HepG2 (cell line): Measurements from ENCODE around the gene NUDT9. TPM values are rescaled to one million over a fixed set of nuclear protein-coding genes. Genes with fewer than 3 reads are reported as not detected.
A peak's percentile ranks its signal among the peaks of the same experiment; 100 is the strongest.

Experiments used
- GPN1 ChIP-seq: sonication (generic); formaldehyde crosslinking; IDR thresholded peaks from 2 replicates; pipeline ENCODE4 v1.5.1; 2020; ENCODE audit warnings: missing genetic modification reagents, borderline replicate concordance
- KAT8 ChIP-seq: IDR thresholded peaks from 2 replicates; pipeline ENCODE4 v1.6.1; 2016; ENCODE audit warnings: missing genetic modification reagents, missing compliant biosample characterization
- KDM5A ChIP-seq: fragments of 200-600 bp; sonication (generic); IDR thresholded peaks from 2 replicates; pipeline ENCODE4 v1.7.0; 2018; ENCODE audit warnings: antibody characterized with exemption, mild to moderate bottlenecking, low read length, borderline replicate concordance
- MED8 ChIP-seq: sonication (generic); formaldehyde crosslinking; IDR thresholded peaks from 2 replicates; pipeline ENCODE4 v1.8.1; 2023; ENCODE audit warnings: mild to moderate bottlenecking, missing genetic modification reagents; ENCODE audit not compliant: insufficient replicate concordance
- MYC ChIP-seq: sonication (generic); formaldehyde crosslinking; IDR thresholded peaks from 2 replicates; pipeline ENCODE4 v1.9.0; 2021; ENCODE audit warnings: missing genetic modification reagents, borderline replicate concordance
- NFKBIZ ChIP-seq: IDR thresholded peaks from 2 replicates; pipeline ENCODE4 v1.6.1; 2018; ENCODE audit warnings: missing genetic modification reagents, missing compliant biosample characterization
- SIX1 ChIP-seq: sonication (generic); formaldehyde crosslinking; IDR thresholded peaks from 2 replicates; pipeline ENCODE4 v1.4.0; 2020; ENCODE audit warnings: missing genetic modification reagents, borderline replicate concordance
- SKI ChIP-seq: fragments of 450-650 bp; IDR thresholded peaks from one replicate; pipeline ENCODE4 v1.6.1; 2018; ENCODE audit warnings: mild to moderate bottlenecking; ENCODE audit not compliant: partially characterized antibody
- TP53 ChIP-seq: sonication (generic); formaldehyde crosslinking; conservative IDR thresholded peaks from 2 replicates; pipeline ENCODE4 v1.4.0; 2020; ENCODE audit warnings: missing genetic modification reagents
- ZNF367 ChIP-seq: sonication (generic); formaldehyde crosslinking; IDR thresholded peaks from 2 replicates; pipeline ENCODE4 v1.4.0; 2020; ENCODE audit warnings: missing genetic modification reagents, borderline replicate concordance
- ZNF460 ChIP-seq: sonication (generic); formaldehyde crosslinking; IDR thresholded peaks from 2 replicates; pipeline ENCODE4 v1.5.1; 2020; ENCODE audit warnings: missing genetic modification reagents, mild to moderate bottlenecking, borderline replicate concordance
- ZNF550 ChIP-seq: sonication (generic); formaldehyde crosslinking; IDR thresholded peaks from 2 replicates; pipeline ENCODE4 v1.4.0; 2020; ENCODE audit warnings: mild to moderate bottlenecking, missing genetic modification reagents, borderline replicate concordance
- ZNF556 ChIP-seq: sonication (generic); formaldehyde crosslinking; IDR thresholded peaks from 2 replicates; pipeline ENCODE4 v1.4.0; 2020; ENCODE audit warnings: mild to moderate bottlenecking, missing genetic modification reagents, borderline replicate concordance
- polyA plus RNA-seq, 8 experiments: library from polyadenylated mRNA; depleted of rRNA in 3 of 8; stranded (reverse) in 7 of 8; unstranded in 1 of 8; fragments of >200 nt; fragmentation: Illumina TruSeq in 4 of 8; extraction: Trizol in 4 of 8; gene quantifications; 2 replicates each; pipeline versions ENCODE4 v1.2.1 to v1.2.3, GENCODE V29; 2011 to 2016; ENCODE audit warnings: low read depth in 4 of 8, missing spikeins in 1 of 8, mixed read lengths in 1 of 8; ENCODE audit not compliant: insufficient read depth in 1 of 8
- total RNA-seq, 5 experiments: library from RNA; depleted of rRNA; stranded (reverse); fragments of >200 nt; fragmentation: Illumina TruSeq; extraction: Trizol; gene quantifications; 2 replicates each; pipeline ENCODE4 v1.2.3, GENCODE V29; 2016; ENCODE audit warnings: low read depth in 1 of 5
- TF ChIP-seq, protein P1 (sequence below): sonication (generic); formaldehyde crosslinking; IDR thresholded peaks from 2 replicates; pipeline ENCODE4 v1.5.0; 2020; ENCODE audit warnings: missing genetic modification reagents, mild to moderate bottlenecking, borderline replicate concordance
- TF ChIP-seq, protein P2 (sequence below): IDR thresholded peaks from 2 replicates; pipeline ENCODE4 v1.6.1; 2012; ENCODE audit warnings: low read depth, low read length, improper control_type of control experiment
- TF ChIP-seq, protein P3 (sequence below): sonication (generic); formaldehyde crosslinking; IDR thresholded peaks from 2 replicates; pipeline ENCODE4 v1.4.0; 2020; ENCODE audit warnings: missing genetic modification reagents
- TF ChIP-seq, protein P4 (sequence below): sonication (generic); formaldehyde crosslinking; IDR thresholded peaks from 2 replicates; pipeline ENCODE4 v1.8.1; 2023; ENCODE audit warnings: mild to moderate bottlenecking, moderate library complexity, missing genetic modification reagents

Gene NUDT9
- total and polyA plus RNA-seq, 2 of the 13 experiments (the other 11 are each of a cell fraction or from before 2014, with no cell fraction given), result 10.4 to 12.3 TPM

DNA sequence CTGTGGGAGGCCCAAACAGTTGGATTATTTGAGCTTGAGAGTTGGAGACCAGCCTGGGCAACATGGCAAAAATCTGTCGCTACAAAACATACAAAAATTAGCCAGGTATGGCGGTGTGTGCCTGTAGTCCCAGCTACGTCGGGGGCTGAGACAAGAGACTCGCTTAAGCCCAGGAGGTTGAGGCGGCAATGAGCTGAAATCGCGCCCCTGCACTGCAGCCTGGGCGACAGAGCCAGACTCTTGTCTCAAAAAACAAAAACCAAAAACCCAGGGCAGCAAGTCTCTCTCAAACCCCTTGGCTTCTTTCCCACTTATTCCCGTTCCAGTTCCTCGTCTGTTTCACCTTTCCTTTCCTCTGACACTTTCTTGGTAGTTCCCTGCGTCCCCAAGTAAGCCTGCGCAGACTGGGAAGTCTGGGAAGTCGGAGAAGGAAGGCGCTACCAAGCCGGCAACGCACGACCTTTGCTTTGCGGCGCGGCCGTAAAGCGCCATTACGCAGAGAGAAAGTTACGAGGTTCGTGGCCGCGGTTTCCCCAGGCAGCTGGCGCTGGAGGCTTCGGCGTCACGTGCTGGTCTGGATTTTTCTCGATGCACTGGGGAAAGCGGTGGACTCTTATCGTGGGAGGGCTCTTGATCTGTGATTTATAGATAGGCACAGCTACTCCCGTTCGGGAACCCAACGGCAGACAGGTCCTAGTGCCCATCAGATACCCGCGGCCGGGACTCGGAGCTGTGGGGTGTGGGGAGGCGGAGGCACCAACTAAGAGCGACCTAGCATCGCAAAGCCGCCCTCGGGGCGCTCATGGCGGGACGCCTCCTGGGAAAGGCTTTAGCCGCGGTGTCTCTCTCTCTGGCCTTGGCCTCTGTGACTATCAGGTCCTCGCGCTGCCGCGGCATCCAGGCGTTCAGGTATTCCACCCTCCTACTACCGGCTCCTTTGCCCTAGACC is at the start of gene NUDT9 (continued):
- no peak for TF ChIP-seq ZNF367 (CRISPR knock-in tag)
- peak; percentile 94 for TF ChIP-seq KDM5A
- TF ChIP-seq SIX1 (CRISPR knock-in tag), result no peak; the same call in 1 of the 2 replicates
- TF ChIP-seq, protein P1, sequence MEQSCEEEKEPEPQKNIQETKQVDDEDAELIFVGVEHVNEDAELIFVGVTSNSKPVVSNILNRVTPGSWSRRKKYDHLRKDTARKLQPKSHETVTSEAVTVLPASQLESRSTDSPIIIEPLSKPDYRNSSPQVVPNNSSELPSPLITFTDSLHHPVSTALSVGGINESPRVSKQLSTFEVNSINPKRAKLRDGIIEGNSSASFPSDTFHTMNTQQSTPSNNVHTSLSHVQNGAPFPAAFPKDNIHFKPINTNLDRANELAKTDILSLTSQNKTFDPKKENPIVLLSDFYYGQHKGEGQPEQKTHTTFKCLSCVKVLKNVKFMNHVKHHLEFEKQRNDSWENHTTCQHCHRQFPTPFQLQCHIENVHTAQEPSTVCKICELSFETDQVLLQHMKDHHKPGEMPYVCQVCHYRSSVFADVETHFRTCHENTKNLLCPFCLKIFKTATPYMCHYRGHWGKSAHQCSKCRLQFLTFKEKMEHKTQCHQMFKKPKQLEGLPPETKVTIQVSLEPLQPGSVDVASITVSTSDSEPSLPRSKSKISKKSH (CRISPR knock-in tag), result peak; percentile 14; the same call in 1 of the 2 replicates
- TF ChIP-seq KAT8 (CRISPR knock-in tag), result peak; percentile 96
- TF ChIP-seq, protein P2, sequence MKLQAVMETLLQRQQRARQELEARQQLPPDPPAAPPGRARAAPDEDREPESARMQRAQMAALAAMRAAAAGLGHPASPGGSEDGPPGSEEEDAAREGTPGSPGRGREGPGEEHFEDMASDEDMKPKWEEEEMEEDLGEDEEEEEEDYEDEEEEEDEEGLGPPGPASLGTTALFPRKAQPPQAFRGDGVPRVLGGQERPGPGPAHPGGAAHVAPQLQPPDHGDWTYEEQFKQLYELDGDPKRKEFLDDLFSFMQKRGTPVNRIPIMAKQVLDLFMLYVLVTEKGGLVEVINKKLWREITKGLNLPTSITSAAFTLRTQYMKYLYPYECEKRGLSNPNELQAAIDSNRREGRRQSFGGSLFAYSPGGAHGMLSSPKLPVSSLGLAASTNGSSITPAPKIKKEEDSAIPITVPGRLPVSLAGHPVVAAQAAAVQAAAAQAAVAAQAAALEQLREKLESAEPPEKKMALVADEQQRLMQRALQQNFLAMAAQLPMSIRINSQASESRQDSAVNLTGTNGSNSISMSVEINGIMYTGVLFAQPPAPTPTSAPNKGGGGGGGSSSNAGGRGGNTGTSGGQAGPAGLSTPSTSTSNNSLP, result 0 out of 2 replicates have a peak, but pooled peaks have one; percentile 6
- no peak for TF ChIP-seq ZNF550 (CRISPR knock-in tag)
- TF ChIP-seq, protein P3, sequence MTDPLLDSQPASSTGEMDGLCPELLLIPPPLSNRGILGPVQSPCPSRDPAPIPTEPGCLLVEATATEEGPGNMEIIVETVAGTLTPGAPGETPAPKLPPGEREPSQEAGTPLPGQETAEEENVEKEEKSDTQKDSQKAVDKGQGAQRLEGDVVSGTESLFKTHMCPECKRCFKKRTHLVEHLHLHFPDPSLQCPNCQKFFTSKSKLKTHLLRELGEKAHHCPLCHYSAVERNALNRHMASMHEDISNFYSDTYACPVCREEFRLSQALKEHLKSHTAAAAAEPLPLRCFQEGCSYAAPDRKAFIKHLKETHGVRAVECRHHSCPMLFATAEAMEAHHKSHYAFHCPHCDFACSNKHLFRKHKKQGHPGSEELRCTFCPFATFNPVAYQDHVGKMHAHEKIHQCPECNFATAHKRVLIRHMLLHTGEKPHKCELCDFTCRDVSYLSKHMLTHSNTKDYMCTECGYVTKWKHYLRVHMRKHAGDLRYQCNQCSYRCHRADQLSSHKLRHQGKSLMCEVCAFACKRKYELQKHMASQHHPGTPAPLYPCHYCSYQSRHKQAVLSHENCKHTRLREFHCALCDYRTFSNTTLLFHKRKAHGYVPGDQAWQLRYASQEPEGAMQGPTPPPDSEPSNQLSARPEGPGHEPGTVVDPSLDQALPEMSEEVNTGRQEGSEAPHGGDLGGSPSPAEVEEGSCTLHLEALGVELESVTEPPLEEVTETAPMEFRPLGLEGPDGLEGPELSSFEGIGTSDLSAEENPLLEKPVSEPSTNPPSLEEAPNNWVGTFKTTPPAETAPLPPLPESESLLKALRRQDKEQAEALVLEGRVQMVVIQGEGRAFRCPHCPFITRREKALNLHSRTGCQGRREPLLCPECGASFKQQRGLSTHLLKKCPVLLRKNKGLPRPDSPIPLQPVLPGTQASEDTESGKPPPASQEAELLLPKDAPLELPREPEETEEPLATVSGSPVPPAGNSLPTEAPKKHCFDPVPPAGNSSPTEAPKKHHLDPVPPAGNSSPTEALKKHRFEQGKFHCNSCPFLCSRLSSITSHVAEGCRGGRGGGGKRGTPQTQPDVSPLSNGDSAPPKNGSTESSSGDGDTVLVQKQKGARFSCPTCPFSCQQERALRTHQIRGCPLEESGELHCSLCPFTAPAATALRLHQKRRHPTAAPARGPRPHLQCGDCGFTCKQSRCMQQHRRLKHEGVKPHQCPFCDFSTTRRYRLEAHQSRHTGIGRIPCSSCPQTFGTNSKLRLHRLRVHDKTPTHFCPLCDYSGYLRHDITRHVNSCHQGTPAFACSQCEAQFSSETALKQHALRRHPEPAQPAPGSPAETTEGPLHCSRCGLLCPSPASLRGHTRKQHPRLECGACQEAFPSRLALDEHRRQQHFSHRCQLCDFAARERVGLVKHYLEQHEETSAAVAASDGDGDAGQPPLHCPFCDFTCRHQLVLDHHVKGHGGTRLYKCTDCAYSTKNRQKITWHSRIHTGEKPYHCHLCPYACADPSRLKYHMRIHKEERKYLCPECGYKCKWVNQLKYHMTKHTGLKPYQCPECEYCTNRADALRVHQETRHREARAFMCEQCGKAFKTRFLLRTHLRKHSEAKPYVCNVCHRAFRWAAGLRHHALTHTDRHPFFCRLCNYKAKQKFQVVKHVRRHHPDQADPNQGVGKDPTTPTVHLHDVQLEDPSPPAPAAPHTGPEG (CRISPR knock-in tag), result peak; percentile 93
- peak; percentile 22 for TF ChIP-seq SKI
- no peak; the same call in 1 of the 2 replicates for TF ChIP-seq NFKBIZ (CRISPR knock-in tag)
- TF ChIP-seq, protein P4, sequence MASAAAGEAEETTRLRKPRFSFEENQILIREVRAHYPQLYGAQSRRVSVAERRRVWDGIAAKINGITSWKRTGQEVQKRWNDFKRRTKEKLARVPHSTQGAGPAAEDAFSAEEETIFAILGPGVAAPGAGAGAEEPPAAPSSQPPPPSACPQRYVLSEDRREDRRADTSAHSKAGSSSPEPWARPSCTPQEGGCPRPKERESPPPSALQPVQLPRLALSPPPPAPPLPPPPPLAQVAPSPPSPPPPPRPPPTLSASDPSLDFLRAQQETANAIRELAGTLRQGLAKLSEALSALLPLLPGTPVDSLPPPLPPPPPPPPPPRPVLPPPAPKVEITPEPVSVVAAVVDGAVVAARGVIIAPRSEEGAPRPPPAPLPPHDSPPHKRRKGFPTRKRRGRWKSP (CRISPR knock-in tag), result peak; percentile 89
- TF ChIP-seq TP53 (CRISPR knock-in tag), result peak; percentile 50; the same call in 1 of the 2 replicates
- peak; percentile 88 for TF ChIP-seq MYC
- TF ChIP-seq ZNF556, result peak; percentile 93
- no peak for TF ChIP-seq ZNF460 (CRISPR knock-in tag)
- TF ChIP-seq GPN1 (CRISPR knock-in tag), result no peak
- peak; percentile 63 for TF ChIP-seq MED8 (CRISPR knock-in tag)
